Kidney epithelial cell (primary cell): Measurements from ENCODE around the gene NAT10. TPM values are rescaled to one million over a fixed set of nuclear protein-coding genes. Genes with fewer than 3 reads are reported as not detected.

Experiments
- DNase-seq: peaks from one replicate; pipeline ENCODE4 v3.0.0-alpha.2; 2010; ENCODE audit warnings: low read depth
- H3K27me3 ChIP-seq: 2 replicates; pipeline ENCODE4 v1.6.0; 2011; ENCODE audit warnings: low read length; ENCODE audit not compliant: control insufficient read depth, insufficient read depth
- H3K36me3 ChIP-seq: 2 replicates; pipeline ENCODE4 v1.5.1; 2011; ENCODE audit warnings: low read length; ENCODE audit not compliant: control insufficient read depth, insufficient read depth
- H3K4me3 ChIP-seq: 2 replicates; pipeline ENCODE4 v1.5.1; 2011; ENCODE audit warnings: low read depth, mild to moderate bottlenecking, control low read depth, low read length
- CTCF ChIP-seq: IDR thresholded peaks from 2 replicates; pipeline ENCODE4 v1.5.1; 2011; ENCODE audit warnings: mild to moderate bottlenecking, moderate library complexity, low read length, control low read depth, inconsistent platforms; ENCODE audit not compliant: insufficient read depth, poor library complexity, severe bottlenecking
- total RNA-seq: library from RNA; depleted of rRNA; stranded (reverse); fragments of >200 nt; gene quantifications from 2 replicates; pipeline ENCODE4 v1.2.3, GENCODE V29; 2015

The NAT10 gene
- total RNA-seq, 1 donor from 2014 or later, result 21.7 TPM

GRCh38 chr11:34120651-34121050, 15.2 kb downstream of the NAT10 start:
- no peak for TF ChIP-seq CTCF
- Histone ChIP-seq H3K36me3 (peaks cover 3% of the 10 kb centered on the region), H3K4me3 (no peak overlapping the region), H3K27me3 (no peaks in the 10 kb centered on the region)
- DNase-seq, result no peak

- no peak for TF ChIP-seq CTCF
- Histone ChIP-seq H3K36me3 (peaks cover 4% of the 10 kb centered on the region), H3K4me3 (no peak overlapping the region), H3K27me3 (no peaks in the 10 kb centered on the region)
- no peak for DNase-seq
These were observed 19.6 kb downstream of the NAT10 start for GRCh38 chr11:34124885-34125668.

GRCh38 chr11:34126959-34127848, 21.8 kb downstream of the NAT10 start:
- no peak overlapping the region for H3K4me3 ChIP-seq
- H3K27me3 ChIP-seq, result no peaks in the 10 kb centered on the region
- no peak for TF ChIP-seq CTCF
- no peak for DNase-seq
- H3K36me3 ChIP-seq, result peaks cover 2% of the 10 kb centered on the region

- Histone ChIP-seq H3K4me3 (no peak overlapping the region), H3K27me3 (no peaks in the 10 kb centered on the region), H3K36me3 (peaks cover 2% of the 10 kb centered on the region)
- no peak for TF ChIP-seq CTCF
- DNase-seq, result no peak
These were observed 23.4 kb downstream of the NAT10 start for GRCh38 chr11:34128824-34129223.

- DNase-seq, result no peak
- H3K36me3 ChIP-seq, result peaks cover under 1% of the 10 kb centered on the region
- TF ChIP-seq CTCF, result no peak
These were observed 27.0 kb downstream of the NAT10 start for GRCh38 chr11:34132261-34132965.

More at GRCh38 chr11:34132261-34132965, 27.0 kb downstream of the NAT10 start:
- Histone ChIP-seq H3K27me3 (no peaks in the 10 kb centered on the region), H3K4me3 (no peak overlapping the region)
